H1 (cell line): Measurements from ENCODE around the gene ENTPD8. TPM values are rescaled to one million over a fixed set of nuclear protein-coding genes. Genes with fewer than 3 reads are reported as not detected.

ENCODE experiments used
- CTCF ChIA-PET: fragments of 300-600 bp; sonication (Branson Sonifier 250); formaldehyde crosslinking; loops from one replicate; lab custom pipeline; 2021; ENCODE audit not compliant: partially characterized antibody; lab: Charles Lee
- POLR2A ChIA-PET: fragments of 300-600 bp; sonication (Branson Sonifier 250); formaldehyde crosslinking; loops from one replicate; lab custom pipeline; 2021; ENCODE audit warnings: inconsistent platforms; ENCODE audit not compliant: partially characterized antibody; lab: Charles Lee
- DNase-seq, 2 experiments: peaks; one replicate each; pipeline versions ENCODE4 v3.0.0 to v3.0.0-alpha.2; 2010 to 2022; ENCODE audit warnings: low spot score in 2 of 2, low read depth in 1 of 2, mixed read lengths in 1 of 2
- FAIRE-seq: peaks from 2 replicates; lab custom pipeline; 2011; peaks lifted over from hg19 to GRCh38; lab: Jason Lieb, UNC
- H2AFZ ChIP-seq: 2 replicates; pipeline ENCODE4 v1.8.1; 2012; ENCODE audit warnings: low read length, inconsistent platforms
- H2AK5ac ChIP-seq: 2 replicates; pipeline ENCODE4 v1.6.1; 2013; ENCODE audit warnings: low read depth, low read length
- H2BK120ac ChIP-seq: replicated peaks from 2 replicates; pipeline ENCODE3; 2013; ENCODE audit warnings: low read depth, low read length, inconsistent platforms
- H2BK12ac ChIP-seq: 2 replicates; pipeline ENCODE4 v1.6.1; 2013; ENCODE audit warnings: low read depth, low read length
- H2BK15ac ChIP-seq: 2 replicates; pipeline ENCODE4 v1.6.1; 2013; ENCODE audit warnings: low read length
- H2BK20ac ChIP-seq: 2 replicates; pipeline ENCODE4 v1.6.1; 2013; ENCODE audit warnings: low read length
- H2BK5ac ChIP-seq: 2 replicates; pipeline ENCODE4 v1.6.1; 2013; ENCODE audit warnings: low read depth, low read length
- H3K14ac ChIP-seq: 2 replicates; pipeline ENCODE4 v1.6.1; 2013; ENCODE audit warnings: inconsistent platforms; ENCODE audit not compliant: insufficient read length
- H3K18ac ChIP-seq: 2 replicates; pipeline ENCODE4 v1.6.1; 2013; ENCODE audit warnings: low read length; ENCODE audit errors: extremely low read depth
- H3K23ac ChIP-seq: 2 replicates; pipeline ENCODE4 v1.6.1; 2013; ENCODE audit warnings: inconsistent platforms; ENCODE audit not compliant: insufficient read length
- H3K23me2 ChIP-seq: 2 replicates; pipeline ENCODE4 v1.6.1; 2013; ENCODE audit warnings: low read depth, low read length
- H3K27ac ChIP-seq: 2 replicates; pipeline ENCODE4 v1.6.1; 2011; ENCODE audit warnings: low read depth, low read length, inconsistent platforms
- H3K27me3 ChIP-seq, 4 experiments: replicated peaks in 1 of 4; 1 replicate in 1 of 4; 2 replicates in 3 of 4; pipeline versions ENCODE4 v1.6.1 to v1.8.1; 2011 to 2013; ENCODE audit warnings: low read length in 3 of 4, mild to moderate bottlenecking in 3 of 4, inconsistent platforms in 2 of 4, mixed read lengths in 2 of 4, moderate library complexity in 1 of 4; ENCODE audit not compliant: control insufficient read depth in 3 of 4, insufficient read depth in 3 of 4; ENCODE audit errors: extremely low read depth in 1 of 4
- H3K36me3 ChIP-seq, 4 experiments: 2 replicates each; pipeline versions ENCODE4 v1.6.1 to v1.8.1; 2011 to 2013; ENCODE audit warnings: mild to moderate bottlenecking in 4 of 4, low read length in 3 of 4, moderate library complexity in 2 of 4, control low read depth in 1 of 4, inconsistent platforms in 1 of 4; ENCODE audit not compliant: insufficient read depth in 4 of 4, control insufficient read depth in 2 of 4
- H3K4ac ChIP-seq: replicated peaks from 2 replicates; pipeline ENCODE3; 2013; ENCODE audit warnings: low read length, low read depth, mixed read lengths, inconsistent platforms; ENCODE audit not compliant: insufficient read length
- H3K4me1 ChIP-seq, 4 experiments: replicated peaks in 1 of 4; 1 replicate in 1 of 4; 2 replicates in 3 of 4; pipeline versions ENCODE4 v1.6.1 to v1.8.1; 2011 to 2013; ENCODE audit warnings: low read length in 3 of 4, inconsistent platforms in 2 of 4, mixed read lengths in 1 of 4; ENCODE audit not compliant: insufficient read depth in 4 of 4, control insufficient read depth in 3 of 4
- H3K4me2 ChIP-seq, 2 experiments: 2 replicates each; pipeline versions ENCODE4 v1.6.1 to v1.8.1; 2011 to 2013; ENCODE audit warnings: low read depth in 2 of 2, low read length in 2 of 2, control low read depth in 1 of 2, inconsistent platforms in 1 of 2, mild to moderate bottlenecking in 1 of 2; ENCODE audit not compliant: insufficient read depth in 1 of 2
- H3K4me3 ChIP-seq, 4 experiments: fragments of 200-600, 300-600 bp in 1 of 4; sonication (generic), shearing (Covaris generic), sonication (Bioruptor Twin) in 1 of 4; 2 replicates each; pipeline versions ENCODE4 v1.5.1 to v1.8.1; 2011 to 2016; ENCODE audit warnings: low read length in 4 of 4, low read depth in 3 of 4, control low read depth in 2 of 4, inconsistent platforms in 2 of 4, mild to moderate bottlenecking in 2 of 4, mixed read lengths in 1 of 4, moderate library complexity in 1 of 4; ENCODE audit not compliant: insufficient read depth in 2 of 4; ENCODE audit errors: extremely low read depth in 1 of 4
- H3K56ac ChIP-seq: replicated peaks from 2 replicates; pipeline ENCODE3; 2013; ENCODE audit warnings: low read depth, mild to moderate bottlenecking, mixed read lengths, low read length, inconsistent platforms; ENCODE audit not compliant: insufficient read length
- H3K79me1 ChIP-seq: 2 replicates; pipeline ENCODE4 v1.6.1; 2013; ENCODE audit warnings: low read depth, low read length, control low read depth
- H3K79me2 ChIP-seq, 2 experiments: 2 replicates each; pipeline versions ENCODE4 v1.6.1 to v1.8.1; 2012 to 2013; ENCODE audit warnings: low read length in 2 of 2, mild to moderate bottlenecking in 2 of 2, inconsistent platforms in 1 of 2; ENCODE audit not compliant: insufficient read depth in 2 of 2, control insufficient read depth in 1 of 2
- H3K9ac ChIP-seq, 4 experiments: replicated peaks in 1 of 4; 1 replicate in 1 of 4; 2 replicates in 3 of 4; pipeline versions ENCODE4 v1.6.1 to v1.8.1; 2011 to 2013; ENCODE audit warnings: low read depth in 3 of 4, low read length in 3 of 4, control low read depth in 2 of 4, mild to moderate bottlenecking in 2 of 4, moderate library complexity in 2 of 4, inconsistent platforms in 1 of 4; ENCODE audit errors: extremely low read depth in 1 of 4
- H3K9me3 ChIP-seq, 2 experiments: 2 replicates each; pipeline versions ENCODE4 v1.6.1 to v1.8.1; 2012 to 2013; ENCODE audit warnings: mild to moderate bottlenecking in 2 of 2, moderate library complexity in 2 of 2, control low read depth in 1 of 2, inconsistent platforms in 1 of 2, low read depth in 1 of 2, low read length in 1 of 2, mixed read lengths in 1 of 2; ENCODE audit not compliant: insufficient read depth in 2 of 2
- H4K20me1 ChIP-seq, 2 experiments: replicated peaks in 1 of 2; 2 replicates each; pipeline versions ENCODE3 to v1.8.1; 2011 to 2013; ENCODE audit warnings: inconsistent platforms in 2 of 2, low read length in 2 of 2, mild to moderate bottlenecking in 1 of 2; ENCODE audit not compliant: insufficient read depth in 2 of 2, control insufficient read depth in 1 of 2
- H4K5ac ChIP-seq: 2 replicates; pipeline ENCODE4 v1.6.1; 2013; ENCODE audit warnings: low read length, low read depth, mixed read lengths, inconsistent platforms; ENCODE audit not compliant: insufficient read length
- H4K8ac ChIP-seq: 2 replicates; pipeline ENCODE4 v1.8.0; 2013; ENCODE audit warnings: mild to moderate bottlenecking, moderate library complexity, low read length, inconsistent platforms; ENCODE audit not compliant: insufficient read depth; ENCODE audit errors: extremely low read depth
- H4K91ac ChIP-seq: replicated peaks from 2 replicates; pipeline ENCODE3; 2013; ENCODE audit warnings: low read length, mixed read lengths, inconsistent platforms; ENCODE audit not compliant: insufficient read length
- ZNF274 ChIP-seq: IDR thresholded peaks from 2 replicates; pipeline ENCODE4 v1.7.0; 2012; ENCODE audit warnings: low read length, borderline replicate concordance; ENCODE audit errors: extremely low read depth
- WGBS, 2 experiments: shearing (Covaris generic) in 1 of 2; methylation state at CpG; one replicate each; pipeline versions ENCODE4 v1.1.6 to v1.1.7; 2013 to 2015; ENCODE audit warnings: low lambda C conversion rate in 2 of 2, mixed read lengths in 2 of 2, inconsistent platforms in 1 of 2, low coverage in 1 of 2, missing lambda C conversion rate in 1 of 2; ENCODE audit not compliant: insufficient replicate concordance in 2 of 2, insufficient coverage in 1 of 2, insufficient read length in 1 of 2; ENCODE audit errors: extremely low coverage in 1 of 2, missing lambda C conversion rate in 1 of 2; 5-methylcytosine and 5-hydroxymethylcytosine counted together
- polyA plus RNA-seq, 7 experiments: library from polyadenylated mRNA; depleted of rRNA in 3 of 7; stranded (reverse) in 5 of 7; unstranded in 2 of 7; fragments of >200 nt in 5 of 7; fragments of 200-250 nt in 2 of 7; gene quantifications; 1 replicate in 5 of 7; 2 replicates in 1 of 7; 4 replicates in 1 of 7; pipeline versions ENCODE4 v1.2.1 to v1.2.3, GENCODE V29; 2011 to 2013; ENCODE audit warnings: missing spikeins in 2 of 7, mixed read lengths in 2 of 7
- total RNA-seq: library from RNA; stranded (reverse); fragmentation: NEBNext Ultra II Directional; extraction: Animal tissue kit (Norgen Biotek cat#: 25700); gene quantifications from 2 replicates; pipeline ENCODE4 v1.2.1, GENCODE V29; 2021
- TF ChIP-seq, protein P1 (sequence below): IDR thresholded peaks from 2 replicates; pipeline ENCODE4 v1.6.1; 2011; ENCODE audit warnings: low read depth, mild to moderate bottlenecking, low read length; ENCODE audit not compliant: insufficient read depth

The ENTPD8 gene
- total and polyA plus RNA-seq, 2 of the 8 experiments (the other 6 are each of a cell fraction or from before 2014, with no cell fraction given) = 0.48 to 0.51 TPM

DNA sequence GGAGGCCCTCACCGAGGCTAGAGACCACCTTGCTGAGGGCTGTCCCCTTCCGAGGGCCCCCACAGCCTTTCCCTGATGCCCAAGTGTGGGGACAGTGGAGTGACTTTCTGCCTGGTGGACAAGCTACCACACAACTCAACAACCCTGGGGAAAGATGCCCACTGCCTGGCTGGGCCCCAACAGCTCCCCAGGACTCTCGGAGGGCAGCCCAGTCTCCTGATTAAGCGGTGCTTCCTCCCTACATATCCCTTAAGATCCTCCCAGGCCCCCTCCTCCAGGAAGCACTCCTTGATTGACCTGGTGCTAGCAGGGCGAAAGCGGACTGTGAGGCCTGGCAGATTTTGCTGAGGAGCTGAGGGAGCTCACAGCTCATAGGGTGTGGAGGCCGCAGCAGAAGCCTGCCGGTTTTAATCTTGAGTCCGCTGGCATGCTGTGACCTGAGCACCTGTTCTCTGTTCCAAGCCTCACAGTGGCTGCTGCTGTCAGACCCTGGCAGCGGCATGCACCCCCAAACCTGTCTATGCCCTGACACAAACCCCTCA is 15.8 kb upstream of the ENTPD8 start:
- DNase-seq (no peak), FAIRE-seq (no peak)
- Histone ChIP-seq H2AK5ac (no peak overlapping the region), H3K23ac (no peak overlapping the region), H3K4me2 (no peak overlapping the region), H2BK120ac (no peak overlapping the region), H3K4me3 (no peak overlapping the region), H3K4ac (no peak overlapping the region), H3K18ac (no peak overlapping the region), H2BK5ac (no peak overlapping the region), H3K9me3 (no peaks in the 10 kb centered on the region; a peak in 1 of 4 replicates), H3K56ac (no peak overlapping the region), H3K23me2 (peaks cover 15% of the 10 kb centered on the region; the same call in 1 of the 2 replicates), H2BK12ac (no peak overlapping the region), H2AFZ (no peak overlapping the region), H4K8ac (no peak overlapping the region), H3K27me3 (peaks cover 0 to 9% (median 3%) of the 10 kb centered on the region in 4 experiments; a peak in 4 of 7 replicates), H3K27ac (no peak overlapping the region), H3K79me2 (no peaks in the 10 kb centered on the region; a peak in 1 of 4 replicates), H3K14ac (no peak overlapping the region), H3K36me3 (peaks cover 0 to 14% (median 7%) of the 10 kb centered on the region in 4 experiments; a peak in 7 of 8 replicates), H3K4me1 (peaks cover 0 to 27% (median 21%) of the 10 kb centered on the region in 4 experiments; a peak in 6 of 7 replicates), H3K79me1 (peaks cover 3% of the 10 kb centered on the region; the same call in 1 of the 2 replicates), H4K20me1 (peaks cover 0 to 13% of the 10 kb centered on the region in 2 experiments), H4K5ac (no peak overlapping the region), H4K91ac (no peak overlapping the region), H2BK20ac (no peak overlapping the region), H3K9ac (no peak overlapping the region), H2BK15ac (no peak overlapping the region)
- CTCF ChIA-PET = interaction anchor here (0.7 to 1.3 kb wide), 7 partner anchors 12 to 155 kb away, joined by 3 to 5 read pairs (median 3); partner anchors contain the start of gene NRARP
- 89% methylated on average over 9 of the region's 10 CpGs; no CpG with 5 or more reads in 1 of the 2 experiments for WGBS, 2 experiments
- POLR2A ChIA-PET = no interaction called here
- TF ChIP-seq, protein P1, sequence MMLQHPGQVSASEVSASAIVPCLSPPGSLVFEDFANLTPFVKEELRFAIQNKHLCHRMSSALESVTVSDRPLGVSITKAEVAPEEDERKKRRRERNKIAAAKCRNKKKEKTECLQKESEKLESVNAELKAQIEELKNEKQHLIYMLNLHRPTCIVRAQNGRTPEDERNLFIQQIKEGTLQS = no peak
- TF ChIP-seq ZNF274 = no peak
